Measurements from ENCODE around the gene LONRF2. TPM values are rescaled to one million over a fixed set of nuclear protein-coding genes. Genes with fewer than 3 reads are reported as not detected.

The LONRF2 gene
- polyA plus RNA-seq, 1 experiment = 0.02 TPM

DNA sequence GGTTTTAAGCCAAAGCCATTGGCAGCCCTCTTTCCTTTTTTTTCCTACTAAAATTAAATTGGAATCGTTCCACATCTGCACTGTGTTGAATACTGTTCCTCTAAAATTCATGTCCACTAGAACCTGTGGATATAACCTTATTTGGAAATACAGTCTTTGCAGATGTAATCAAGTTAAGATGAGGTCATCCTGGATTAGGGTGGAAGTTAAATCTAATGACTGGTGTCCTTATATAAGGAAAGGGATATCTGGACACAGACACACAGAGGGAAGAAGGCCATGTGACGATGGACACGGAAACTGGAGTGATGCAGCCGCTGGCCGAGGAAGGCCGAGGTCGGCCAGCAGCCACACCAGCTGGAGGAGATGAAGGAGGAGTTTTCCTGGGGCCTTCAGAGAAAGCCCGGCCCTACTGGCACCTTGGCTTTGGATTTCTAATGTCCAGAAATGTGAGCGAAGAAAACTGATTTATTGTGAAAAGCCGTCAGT is 49.4 kb downstream of the LONRF2 start:
- no peaks in the 10 kb centered on the region for H3K36me3 ChIP-seq (ENCODE audit: control insufficient read depth, insufficient read depth, low read length)
- no peak for DNase-seq (ENCODE audit: low read depth)
- TF ChIP-seq, protein P1, sequence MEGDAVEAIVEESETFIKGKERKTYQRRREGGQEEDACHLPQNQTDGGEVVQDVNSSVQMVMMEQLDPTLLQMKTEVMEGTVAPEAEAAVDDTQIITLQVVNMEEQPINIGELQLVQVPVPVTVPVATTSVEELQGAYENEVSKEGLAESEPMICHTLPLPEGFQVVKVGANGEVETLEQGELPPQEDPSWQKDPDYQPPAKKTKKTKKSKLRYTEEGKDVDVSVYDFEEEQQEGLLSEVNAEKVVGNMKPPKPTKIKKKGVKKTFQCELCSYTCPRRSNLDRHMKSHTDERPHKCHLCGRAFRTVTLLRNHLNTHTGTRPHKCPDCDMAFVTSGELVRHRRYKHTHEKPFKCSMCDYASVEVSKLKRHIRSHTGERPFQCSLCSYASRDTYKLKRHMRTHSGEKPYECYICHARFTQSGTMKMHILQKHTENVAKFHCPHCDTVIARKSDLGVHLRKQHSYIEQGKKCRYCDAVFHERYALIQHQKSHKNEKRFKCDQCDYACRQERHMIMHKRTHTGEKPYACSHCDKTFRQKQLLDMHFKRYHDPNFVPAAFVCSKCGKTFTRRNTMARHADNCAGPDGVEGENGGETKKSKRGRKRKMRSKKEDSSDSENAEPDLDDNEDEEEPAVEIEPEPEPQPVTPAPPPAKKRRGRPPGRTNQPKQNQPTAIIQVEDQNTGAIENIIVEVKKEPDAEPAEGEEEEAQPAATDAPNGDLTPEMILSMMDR (IDR thresholded peaks at IDR 0.05; ENCODE audit: insufficient read depth, low read depth, low read length) = no peak
- ChIA-PET CTCF (interaction anchor here (1.7 to 8.4 kb wide), 2 partner anchors 11 to 108 kb away, joined by 7 to 72 read pairs; no protein-coding TSS in a partner anchor), POLR2A (no interaction called here)
- H3K27me3 ChIP-seq (ENCODE audit: control insufficient read depth, insufficient read depth, low read length) = no peaks in the 10 kb centered on the region
- no peak overlapping the region for H3K4me3 ChIP-seq (ENCODE audit: low read depth, low read length)

DNA sequence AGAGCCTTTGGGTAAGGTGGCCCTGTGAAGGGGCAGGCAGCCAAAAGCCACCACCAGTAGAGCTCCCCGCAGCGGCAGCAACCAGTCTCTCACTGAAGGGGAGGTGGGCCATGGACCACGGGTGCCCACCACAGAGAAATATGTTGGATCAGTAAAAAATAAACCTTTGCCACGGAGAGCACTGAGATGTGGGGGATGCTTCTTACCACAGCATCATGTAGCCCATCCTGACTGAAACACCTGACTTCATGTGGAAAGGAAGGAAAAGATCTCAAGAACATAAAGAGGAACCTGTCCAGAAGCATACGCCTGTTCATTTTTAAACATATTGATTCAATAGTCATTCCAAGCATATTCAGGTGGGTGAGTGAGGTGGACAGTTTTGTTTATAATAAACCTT is 51.1 kb downstream of the LONRF2 start:
- POLR2A ChIA-PET = no interaction called here

DNA sequence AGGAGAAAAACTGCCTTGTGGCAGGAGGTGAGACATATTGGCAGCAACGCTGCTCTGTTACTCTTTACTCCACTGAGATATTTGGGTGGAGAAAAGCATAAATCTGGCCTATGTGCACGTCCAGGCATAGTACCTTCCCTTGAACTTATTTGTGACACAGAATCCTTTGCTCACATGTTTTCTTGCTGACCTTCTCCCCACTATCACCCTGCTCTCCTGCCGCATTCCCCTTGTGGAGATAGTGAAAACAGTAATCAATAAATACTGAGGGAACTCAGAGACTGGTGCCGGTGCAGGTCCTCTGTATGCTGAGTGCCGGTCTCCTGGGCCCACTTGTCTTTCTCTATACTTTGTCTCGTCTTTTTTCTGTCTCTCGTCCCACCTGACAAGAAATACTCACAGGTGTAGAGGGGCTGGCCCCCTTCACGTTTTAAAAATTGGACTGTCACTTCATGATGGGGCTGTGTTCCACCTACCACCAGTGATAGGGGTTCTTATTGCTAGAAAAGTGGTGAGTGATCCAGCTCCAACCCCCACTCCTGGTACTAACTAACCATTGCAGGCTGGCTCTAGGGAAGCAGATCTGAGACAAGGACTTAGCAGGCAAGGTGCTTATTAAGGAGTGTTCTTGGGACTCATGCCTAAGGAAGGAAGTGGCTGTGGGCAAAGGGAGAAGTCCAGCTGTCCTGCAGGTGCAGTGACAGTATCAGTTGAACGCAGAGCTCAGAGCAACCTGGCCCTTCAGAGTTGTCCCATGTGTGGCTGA is 51.7 kb downstream of the LONRF2 start:
- DNase-seq (ENCODE audit: low read depth) = no peak
- ChIA-PET CTCF (interaction anchor here (1.3 to 8.4 kb wide), 2 partner anchors 9 to 11 kb away, joined by 6 to 72 read pairs; no protein-coding TSS in a partner anchor), POLR2A (no interaction called here)
- H3K27me3 ChIP-seq (ENCODE audit: control insufficient read depth, insufficient read depth, low read length) = no peaks in the 10 kb centered on the region
- TF ChIP-seq, protein P1 (IDR thresholded peaks at IDR 0.05; ENCODE audit: insufficient read depth, low read depth, low read length) = no peak
- no peak overlapping the region for H3K4me3 ChIP-seq (ENCODE audit: low read depth, low read length)
- H3K36me3 ChIP-seq (ENCODE audit: control insufficient read depth, insufficient read depth, low read length) = no peaks in the 10 kb centered on the region

More for the DNA sequence above, 51.1 kb downstream of the LONRF2 start:
- no peaks in the 10 kb centered on the region for H3K36me3 ChIP-seq (ENCODE audit: control insufficient read depth, insufficient read depth, low read length)
- H3K4me3 ChIP-seq (ENCODE audit: low read depth, low read length) = no peak overlapping the region
- DNase-seq (ENCODE audit: low read depth) = no peak
- TF ChIP-seq, protein P1 (IDR thresholded peaks at IDR 0.05; ENCODE audit: insufficient read depth, low read depth, low read length) = no peak
- no peaks in the 10 kb centered on the region for H3K27me3 ChIP-seq (ENCODE audit: control insufficient read depth, insufficient read depth, low read length)
- CTCF ChIA-PET = interaction anchor here (1.3 to 8.4 kb wide), 2 partner anchors 10 kb away, joined by 6 to 72 read pairs; no protein-coding TSS in a partner anchor

DNA sequence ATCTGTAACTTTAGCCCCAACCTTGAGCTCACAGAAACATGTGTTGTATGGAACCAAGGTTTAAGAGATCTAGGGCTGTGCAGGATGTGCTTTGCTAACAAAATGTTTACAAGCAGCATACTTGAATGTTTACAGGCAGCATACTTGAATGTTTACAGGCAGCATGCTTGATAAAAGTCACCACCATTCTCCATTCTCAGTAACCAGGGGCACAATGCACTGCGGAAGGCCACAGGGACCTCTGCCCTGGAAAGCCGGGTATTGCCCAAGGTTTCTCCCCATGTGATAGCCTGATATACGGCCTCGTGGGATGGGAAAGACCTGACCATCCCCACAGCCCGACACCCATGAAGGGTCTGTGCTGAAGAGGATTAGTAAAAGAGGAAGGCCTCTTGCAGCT is 52.4 kb downstream of the LONRF2 start:
- ChIA-PET POLR2A (no interaction called here), CTCF (interaction anchor here (1.7 kb wide), 1 partner anchor 111 kb away, joined by 15 read pairs; no protein-coding TSS in a partner anchor)
- TF ChIP-seq, protein P1 (IDR thresholded peaks at IDR 0.05; ENCODE audit: insufficient read depth, low read depth, low read length) = no peak
- H3K4me3 ChIP-seq (ENCODE audit: low read depth, low read length) = no peak overlapping the region
- no peak for DNase-seq (ENCODE audit: low read depth)
- no peaks in the 10 kb centered on the region for H3K36me3 ChIP-seq (ENCODE audit: control insufficient read depth, insufficient read depth, low read length)
- no peaks in the 10 kb centered on the region for H3K27me3 ChIP-seq (ENCODE audit: control insufficient read depth, insufficient read depth, low read length)

DNA sequence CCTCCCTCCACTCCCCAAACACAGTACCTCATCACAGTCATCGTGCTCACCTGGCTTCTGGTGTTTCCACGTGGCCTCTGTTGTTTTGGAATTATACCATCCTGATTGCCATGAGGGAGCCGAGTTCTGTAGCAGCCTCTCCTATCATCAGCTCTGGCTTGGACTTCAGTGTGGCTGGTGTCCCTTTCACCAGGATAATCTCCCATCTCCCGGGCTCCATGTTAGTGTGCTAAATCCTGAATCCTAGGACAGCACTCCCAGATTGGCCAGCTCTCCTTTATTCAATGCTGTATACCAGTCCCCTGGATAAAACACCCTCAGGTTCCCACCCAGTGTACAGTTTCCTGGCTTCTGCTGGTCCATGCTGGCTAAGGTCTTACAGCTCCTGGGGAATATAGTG is 53.3 kb downstream of the LONRF2 start:
- ChIA-PET CTCF (interaction anchor here (0.6 to 1.7 kb wide), 3 partner anchors 109 to 270 kb away, joined by 3 to 15 read pairs (median 5); no protein-coding TSS in a partner anchor), POLR2A (no interaction called here)
- no peaks in the 10 kb centered on the region for H3K36me3 ChIP-seq (ENCODE audit: control insufficient read depth, insufficient read depth, low read length)
- no peak overlapping the region for H3K4me3 ChIP-seq (ENCODE audit: low read depth, low read length)
- TF ChIP-seq, protein P1 (IDR thresholded peaks at IDR 0.05; ENCODE audit: insufficient read depth, low read depth, low read length) = no peak
- no peaks in the 10 kb centered on the region; the same call in 1 of the 2 replicates for H3K27me3 ChIP-seq (ENCODE audit: control insufficient read depth, insufficient read depth, low read length)
- no peak for DNase-seq (ENCODE audit: low read depth)
